Measurements from ENCODE around the gene TMTC3. TPM values are rescaled to one million over a fixed set of nuclear protein-coding genes. Genes with fewer than 3 reads are reported as not detected.

The TMTC3 gene
- total RNA-seq, 2 experiments from 2014 or later = 5.2 TPM

DNA sequence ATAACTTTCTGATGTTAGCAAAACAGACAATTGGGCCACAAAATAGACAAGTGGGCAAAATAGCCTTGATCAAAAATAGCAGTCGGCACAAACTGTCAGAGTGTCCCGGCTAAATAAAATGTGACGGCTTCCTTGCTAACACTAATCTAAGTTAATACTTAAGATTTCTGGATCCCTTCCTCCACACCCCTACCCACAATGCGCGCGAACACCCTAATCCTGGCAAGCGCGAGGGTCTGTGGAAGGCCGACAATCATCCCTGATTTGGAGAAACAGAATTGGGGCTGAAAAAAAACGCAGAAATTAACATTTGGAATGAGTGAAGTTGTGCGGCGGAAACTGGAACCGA lies 708 bp upstream of the TMTC3 start:
- Mint-ChIP-seq H3K9me3 (no peaks in the 10 kb centered on the region), H3K36me3 (ENCODE audit: low read depth) (peaks cover 23% of the 10 kb centered on the region), H3K4me3 (peak overlapping the region; percentile 91), H3K27me3 (ENCODE audit: low read depth) (no peaks in the 10 kb centered on the region), H3K27ac (peak overlapping the region; percentile 90), H3K4me1 (ENCODE audit: low read depth) (peaks cover 40% of the 10 kb centered on the region)
- intact Hi-C loops (cut with micrococcal nuclease) = loop anchor here (5.0 to 10.0 kb wide), 4 partner anchors 1086 to 1616 kb away; no protein-coding TSS in a partner anchor
- CTCF ChIA-PET = no interaction called here
- no peak for DNase-seq

DNA sequence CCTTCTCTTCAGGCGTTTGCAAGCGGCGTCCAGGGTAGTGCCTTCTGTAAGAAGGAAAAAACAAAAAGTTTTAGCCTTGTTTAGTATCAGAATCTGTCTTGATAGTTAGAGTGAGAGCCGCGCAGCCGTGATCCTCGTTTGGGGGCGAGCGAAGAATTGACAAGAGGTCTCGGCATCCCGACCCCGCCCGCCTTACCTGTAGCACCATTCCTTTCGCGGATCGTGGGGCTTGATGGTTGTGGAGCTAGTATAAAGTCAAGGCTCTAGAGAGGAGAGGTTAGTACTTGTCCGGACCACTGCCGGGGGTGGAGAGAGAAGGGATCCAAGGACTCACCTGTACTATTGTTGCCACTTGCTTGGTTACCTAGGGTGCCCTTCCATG lies 494 bp downstream of the TMTC3 start:
- no peaks in the 10 kb centered on the region for H3K27me3 Mint-ChIP-seq (ENCODE audit: low read depth)
- no peaks in the 10 kb centered on the region for H3K9me3 Mint-ChIP-seq
- H3K4me1 Mint-ChIP-seq (ENCODE audit: low read depth) = peaks cover 38% of the 10 kb centered on the region
- intact Hi-C loops (cut with micrococcal nuclease) = loop anchor here (1.0 to 10.0 kb wide), 13 partner anchors 93 to 1615 kb away; partner anchors contain the start of genes DUSP6 and POC1B
- peaks cover 19% of the 10 kb centered on the region for H3K36me3 Mint-ChIP-seq (ENCODE audit: low read depth)
- peak overlapping the region; percentile 90 for H3K27ac Mint-ChIP-seq
- DNase-seq = peak; percentile 37
- peak overlapping the region; percentile 91 for H3K4me3 Mint-ChIP-seq
- CTCF ChIA-PET = no interaction called here

DNA sequence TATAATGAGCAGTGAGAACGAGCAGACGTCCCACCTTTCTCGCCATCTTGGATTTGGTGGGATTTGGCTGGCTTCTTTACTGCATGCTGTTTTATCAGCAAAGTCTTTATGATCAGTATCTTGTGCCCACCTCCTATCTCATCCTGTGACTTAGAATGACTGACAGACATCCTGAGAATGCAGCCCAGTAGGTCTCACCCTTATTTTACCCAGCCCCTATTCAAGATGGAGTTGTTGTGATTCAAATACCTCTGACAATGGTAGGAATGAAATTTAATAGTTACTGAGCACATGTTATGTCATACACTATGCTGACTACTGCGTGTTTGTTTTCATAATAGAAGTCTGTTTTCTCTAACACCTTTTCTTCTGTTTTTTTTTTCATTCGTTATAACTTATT lies 1.9 kb downstream of the TMTC3 start:
- intact Hi-C loops (cut with micrococcal nuclease) = loop anchor here (5.0 to 10.0 kb wide), 4 partner anchors 1083 to 1613 kb away; no protein-coding TSS in a partner anchor
- CTCF ChIA-PET = no interaction called here
- H3K4me1 Mint-ChIP-seq (ENCODE audit: low read depth) = peaks cover 45% of the 10 kb centered on the region
- H3K9me3 Mint-ChIP-seq = no peaks in the 10 kb centered on the region
- peaks cover 9% of the 10 kb centered on the region for H3K36me3 Mint-ChIP-seq (ENCODE audit: low read depth)
- no peak overlapping the region for H3K4me3 Mint-ChIP-seq
- no peaks in the 10 kb centered on the region for H3K27me3 Mint-ChIP-seq (ENCODE audit: low read depth)
- no peak for DNase-seq
- H3K27ac Mint-ChIP-seq = no peak overlapping the region

DNA sequence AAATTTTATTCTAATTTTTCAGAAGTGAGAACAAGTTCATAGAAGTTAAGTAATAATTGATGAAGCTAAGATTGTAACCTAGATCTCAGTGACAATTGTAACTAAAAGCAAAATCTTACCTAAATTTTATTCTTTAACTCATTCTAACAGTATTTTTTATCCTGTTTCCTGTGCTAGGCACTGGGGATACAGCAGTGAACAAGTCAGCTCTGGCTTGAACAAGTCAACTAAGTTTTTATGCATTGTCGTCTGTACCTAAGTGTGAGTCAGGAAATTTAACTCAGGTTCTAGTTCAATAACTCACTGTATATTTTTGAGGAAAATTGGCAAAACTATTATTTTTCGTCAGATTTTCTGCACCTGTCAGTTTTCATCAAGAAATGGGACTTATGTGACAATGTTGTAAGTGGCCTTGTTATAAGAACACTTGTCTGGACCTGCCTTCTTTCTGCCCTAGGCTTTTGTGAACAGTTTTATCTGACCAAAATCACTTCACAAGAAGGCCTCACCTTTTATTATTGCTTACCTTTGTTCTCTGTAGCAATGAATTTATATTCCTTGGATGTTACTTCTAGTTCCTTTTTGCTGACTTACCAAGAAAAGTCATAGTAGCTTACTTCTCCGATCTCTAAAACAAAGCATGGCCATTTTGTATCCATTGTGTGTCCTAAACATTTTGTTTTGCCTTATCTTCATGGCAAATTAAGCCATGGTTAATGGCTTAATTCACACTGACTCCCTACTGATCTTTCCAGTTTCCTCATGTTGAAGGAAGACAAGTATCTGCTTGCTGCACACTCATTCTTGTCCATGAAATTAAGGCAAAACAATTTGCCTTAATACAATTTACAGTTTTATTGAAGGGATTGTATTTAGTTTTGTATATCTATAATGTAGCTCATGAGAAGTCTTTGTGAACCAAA lies 2.7 kb downstream of the TMTC3 start:
- Mint-ChIP-seq H3K36me3 (ENCODE audit: low read depth) (peaks cover 11% of the 10 kb centered on the region), H3K9me3 (no peaks in the 10 kb centered on the region), H3K27me3 (ENCODE audit: low read depth) (no peaks in the 10 kb centered on the region), H3K4me1 (ENCODE audit: low read depth) (peaks cover 47% of the 10 kb centered on the region), H3K27ac (no peak overlapping the region), H3K4me3 (no peak overlapping the region)
- CTCF ChIA-PET = no interaction called here
- intact Hi-C loops (cut with micrococcal nuclease) = loop anchor here (5.0 to 10.0 kb wide), 4 partner anchors 1082 to 1612 kb away; no protein-coding TSS in a partner anchor
- DNase-seq = no peak

DNA sequence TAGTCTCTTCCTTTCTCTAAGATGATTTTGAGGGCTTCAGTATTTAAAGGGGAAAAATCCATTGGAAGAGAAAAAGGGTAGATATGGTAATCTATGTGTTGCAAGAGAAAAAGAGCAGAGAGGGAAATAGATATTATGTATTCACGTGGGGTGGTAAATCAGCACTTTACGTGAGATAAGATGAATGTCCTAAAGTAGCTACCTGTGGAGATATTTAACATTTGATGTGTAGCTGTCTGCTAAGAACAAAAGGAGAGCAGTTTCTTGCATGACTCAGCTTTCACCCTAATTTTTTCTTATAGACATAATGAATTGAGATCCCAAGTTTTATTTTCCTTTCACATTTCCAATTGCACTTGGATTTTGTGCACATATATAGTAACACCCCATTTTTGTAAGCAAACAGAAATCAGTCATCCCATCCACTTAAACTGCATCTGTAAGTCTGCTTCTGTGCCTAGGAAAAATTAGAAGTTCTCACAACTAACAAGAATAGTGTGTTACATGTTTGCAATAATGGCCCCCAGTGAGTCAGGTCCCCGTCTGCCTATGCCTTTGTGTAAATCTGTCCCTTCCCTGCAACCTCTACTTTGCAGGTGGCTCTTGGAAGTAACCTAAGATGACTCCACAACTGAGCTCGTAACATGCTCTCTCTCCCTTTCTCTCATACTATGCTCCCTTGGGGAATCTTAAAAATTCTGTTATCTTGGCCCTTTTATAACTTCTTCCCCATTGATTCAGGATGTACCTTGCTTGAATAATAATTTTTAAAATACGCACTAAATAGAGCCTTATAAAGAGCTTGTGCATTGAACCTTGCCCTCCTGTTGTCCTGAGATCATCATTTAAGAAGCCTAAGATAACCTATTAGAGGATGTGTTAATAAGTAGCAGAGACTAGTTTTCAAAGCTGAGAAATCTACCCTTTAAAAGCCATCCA lies 3.7 kb downstream of the TMTC3 start:
- Mint-ChIP-seq H3K9me3 (no peaks in the 10 kb centered on the region), H3K4me1 (ENCODE audit: low read depth) (peaks cover 48% of the 10 kb centered on the region), H3K27me3 (ENCODE audit: low read depth) (no peaks in the 10 kb centered on the region), H3K36me3 (ENCODE audit: low read depth) (peaks cover 10% of the 10 kb centered on the region), H3K27ac (no peak overlapping the region), H3K4me3 (no peak overlapping the region)
- no peak for DNase-seq
- intact Hi-C loops (cut with micrococcal nuclease) = loop anchor here (10.0 kb wide), 1 partner anchor 1319 kb away; no protein-coding TSS in a partner anchor
- CTCF ChIA-PET = interaction anchor here (1.1 kb wide), 1 partner anchor 8 kb away, joined by 3 read pairs; no protein-coding TSS in a partner anchor

DNA sequence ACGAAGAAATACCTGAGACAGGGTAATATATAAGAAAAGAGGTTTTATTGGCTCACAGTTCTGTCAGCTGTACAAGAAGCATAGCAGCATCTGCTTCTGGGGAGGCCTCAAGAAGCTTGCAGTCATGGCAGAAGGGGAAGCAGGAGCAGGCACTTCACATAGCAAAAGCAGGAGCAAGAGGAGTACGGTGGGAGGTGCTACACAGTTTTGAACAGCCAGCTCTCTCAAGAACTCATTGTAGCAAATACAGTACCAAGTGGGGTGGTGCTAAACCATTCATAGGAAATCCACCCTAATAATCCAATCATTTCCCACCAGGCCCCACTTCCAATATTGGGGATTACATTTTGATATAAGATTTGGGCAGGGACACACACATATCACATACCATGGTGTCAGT lies 8.0 kb downstream of the TMTC3 start:
- Mint-ChIP-seq H3K4me1 (ENCODE audit: low read depth) (peaks cover 44% of the 10 kb centered on the region), H3K36me3 (ENCODE audit: low read depth) (peaks cover 10% of the 10 kb centered on the region), H3K9me3 (no peaks in the 10 kb centered on the region), H3K27me3 (ENCODE audit: low read depth) (no peaks in the 10 kb centered on the region), H3K4me3 (no peak overlapping the region), H3K27ac (no peak overlapping the region)
- intact Hi-C loops (cut with micrococcal nuclease) = loop anchor here (5.0 kb wide), 1 partner anchor 842 kb away; no protein-coding TSS in a partner anchor
- CTCF ChIA-PET = no interaction called here
- DNase-seq = no peak

DNA sequence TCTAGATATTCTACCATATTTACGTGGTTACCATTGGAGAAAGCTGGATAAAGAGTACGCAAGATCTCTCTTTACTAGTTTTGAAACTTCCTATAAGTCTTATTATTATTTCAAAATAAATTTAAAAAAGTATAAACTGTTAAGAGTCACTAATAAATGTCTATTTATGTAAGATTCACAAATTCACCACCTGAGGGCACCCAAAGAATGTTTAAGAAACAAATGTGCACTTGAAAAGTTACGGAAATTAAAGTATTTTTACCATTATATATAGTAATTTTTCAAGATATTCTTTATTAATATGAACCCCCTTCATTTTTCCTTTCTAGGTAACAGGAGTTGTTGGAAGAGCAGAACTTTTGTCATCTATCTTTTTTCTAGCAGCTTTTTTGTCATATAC lies 11.9 kb downstream of the TMTC3 start:
- no peaks in the 10 kb centered on the region for H3K9me3 Mint-ChIP-seq
- peaks cover 10% of the 10 kb centered on the region for H3K36me3 Mint-ChIP-seq (ENCODE audit: low read depth)
- intact Hi-C loops (cut with micrococcal nuclease) = loop anchor here (1.0 to 5.0 kb wide), 2 partner anchors 239 to 838 kb away; no protein-coding TSS in a partner anchor

DNA sequence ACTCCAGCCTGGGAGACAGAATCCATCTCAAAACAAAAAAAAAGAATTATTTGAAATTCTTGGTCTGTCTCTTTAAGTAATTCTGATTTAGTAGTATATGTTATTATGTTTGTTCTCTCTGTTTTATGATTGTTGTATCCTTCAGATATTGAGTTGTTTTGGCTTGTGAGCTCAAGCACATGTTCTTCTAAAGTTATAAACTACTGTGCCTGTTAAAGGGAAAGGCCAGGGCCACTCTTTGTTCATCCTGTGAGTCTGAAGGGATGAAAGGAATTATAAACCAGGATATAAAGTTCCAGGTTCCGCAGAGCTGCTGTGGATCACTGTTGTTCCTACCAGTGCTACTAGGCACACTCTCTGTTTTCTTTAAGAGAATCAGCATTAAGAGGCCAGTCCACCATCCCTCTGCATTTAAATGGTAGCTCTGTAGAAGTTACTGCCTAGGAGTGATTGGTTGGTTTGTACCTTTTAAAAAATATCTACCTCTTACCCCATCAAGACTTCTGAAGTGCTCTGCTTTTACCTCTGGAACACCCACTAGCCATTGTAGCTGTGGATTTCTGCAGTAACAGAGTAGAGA lies 14.1 kb downstream of the TMTC3 start:
- no peaks in the 10 kb centered on the region for H3K9me3 Mint-ChIP-seq
- H3K4me3 Mint-ChIP-seq = no peak overlapping the region
- intact Hi-C loops (cut with micrococcal nuclease) = no loop called here
- H3K27me3 Mint-ChIP-seq (ENCODE audit: low read depth) = no peaks in the 10 kb centered on the region
- H3K4me1 Mint-ChIP-seq (ENCODE audit: low read depth) = peaks cover 16% of the 10 kb centered on the region
- no peak for DNase-seq
- H3K27ac Mint-ChIP-seq = no peak overlapping the region
- CTCF ChIA-PET = no interaction called here
- peaks cover 5% of the 10 kb centered on the region for H3K36me3 Mint-ChIP-seq (ENCODE audit: low read depth)

More for the DNA sequence above, 11.9 kb downstream of the TMTC3 start:
- no peak for DNase-seq
- no peak overlapping the region for H3K27ac Mint-ChIP-seq
- H3K4me3 Mint-ChIP-seq = no peak overlapping the region
- H3K4me1 Mint-ChIP-seq (ENCODE audit: low read depth) = peaks cover 24% of the 10 kb centered on the region
- CTCF ChIA-PET = interaction anchor here (0.8 to 1.7 kb wide), 2 partner anchors 8 to 32 kb away, joined by 3 read pairs; no protein-coding TSS in a partner anchor
- H3K27me3 Mint-ChIP-seq (ENCODE audit: low read depth) = no peaks in the 10 kb centered on the region

DNA sequence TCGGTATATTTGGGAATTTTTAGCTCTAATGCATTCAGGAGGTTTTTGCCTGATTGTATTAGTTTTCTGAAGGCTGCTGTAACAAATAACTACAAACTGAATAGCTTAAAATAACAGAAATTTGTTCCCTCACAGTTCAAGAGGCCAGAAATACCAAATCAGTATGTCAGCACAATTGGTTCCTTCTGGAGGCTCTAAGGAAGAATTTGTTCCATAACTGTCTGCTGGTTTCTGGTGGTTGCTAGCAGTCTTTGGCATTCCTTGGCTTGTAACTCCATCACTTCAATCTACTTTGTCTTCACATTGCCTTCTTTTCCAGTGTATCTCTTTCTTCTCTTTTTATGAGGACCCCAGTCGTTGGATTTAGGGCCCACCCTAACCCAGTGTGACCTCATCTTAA lies 21.3 kb downstream of the TMTC3 start:
- Mint-ChIP-seq H3K4me3 (no peak overlapping the region), H3K27me3 (ENCODE audit: low read depth) (no peaks in the 10 kb centered on the region), H3K4me1 (ENCODE audit: low read depth) (no peaks in the 10 kb centered on the region), H3K9me3 (no peaks in the 10 kb centered on the region), H3K27ac (no peak overlapping the region), H3K36me3 (ENCODE audit: low read depth) (peaks cover 27% of the 10 kb centered on the region)
- CTCF ChIA-PET = no interaction called here
- no peak for DNase-seq
- intact Hi-C loops (cut with micrococcal nuclease) = no loop called here

DNA sequence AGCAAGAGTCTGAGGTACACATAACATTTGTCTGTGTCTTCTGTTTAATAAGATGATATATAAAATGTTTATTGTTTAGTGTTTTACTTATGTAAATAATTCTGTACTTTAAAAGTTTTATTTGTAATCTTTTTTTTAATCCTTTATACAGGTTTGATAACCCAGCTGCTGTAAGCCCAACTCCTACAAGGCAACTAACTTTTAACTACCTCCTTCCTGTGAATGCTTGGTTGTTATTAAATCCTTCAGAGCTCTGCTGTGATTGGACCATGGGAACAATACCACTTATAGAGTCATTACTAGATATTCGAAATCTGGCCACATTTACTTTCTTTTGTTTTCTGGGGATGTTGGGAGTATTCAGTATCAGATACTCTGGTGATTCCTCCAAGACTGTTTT lies 24.1 kb downstream of the TMTC3 start:
- Mint-ChIP-seq H3K4me1 (ENCODE audit: low read depth) (no peaks in the 10 kb centered on the region), H3K27me3 (ENCODE audit: low read depth) (no peaks in the 10 kb centered on the region), H3K27ac (no peak overlapping the region), H3K4me3 (no peak overlapping the region), H3K9me3 (no peaks in the 10 kb centered on the region), H3K36me3 (ENCODE audit: low read depth) (peaks cover 44% of the 10 kb centered on the region)
- DNase-seq = no peak
- intact Hi-C loops (cut with micrococcal nuclease) = no loop called here
- CTCF ChIA-PET = no interaction called here

DNA sequence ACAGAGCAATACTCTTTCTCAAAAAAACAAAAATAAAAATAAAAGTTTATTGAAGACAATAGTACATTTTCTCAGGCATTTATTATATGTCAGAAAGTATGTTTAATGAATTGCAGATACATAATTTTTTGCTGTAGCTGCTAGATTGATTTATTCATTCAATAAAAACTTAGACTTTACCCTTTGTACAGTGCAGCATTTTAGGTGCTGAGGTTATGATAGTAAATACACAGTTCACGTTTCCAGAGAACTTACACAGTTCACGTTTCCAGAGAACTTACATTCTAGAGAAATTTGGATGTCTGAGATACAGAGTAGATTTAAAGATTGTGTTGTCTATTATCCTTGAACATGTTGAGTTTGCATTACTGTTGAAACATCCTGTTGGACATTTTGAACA lies 25.3 kb downstream of the TMTC3 start:
- Mint-ChIP-seq H3K4me3 (no peak overlapping the region), H3K36me3 (ENCODE audit: low read depth) (peaks cover 47% of the 10 kb centered on the region), H3K27me3 (ENCODE audit: low read depth) (no peaks in the 10 kb centered on the region), H3K9me3 (no peaks in the 10 kb centered on the region), H3K4me1 (ENCODE audit: low read depth) (peaks cover 2% of the 10 kb centered on the region), H3K27ac (no peak overlapping the region)
- intact Hi-C loops (cut with micrococcal nuclease) = no loop called here
- CTCF ChIA-PET = no interaction called here
- DNase-seq = no peak

DNA sequence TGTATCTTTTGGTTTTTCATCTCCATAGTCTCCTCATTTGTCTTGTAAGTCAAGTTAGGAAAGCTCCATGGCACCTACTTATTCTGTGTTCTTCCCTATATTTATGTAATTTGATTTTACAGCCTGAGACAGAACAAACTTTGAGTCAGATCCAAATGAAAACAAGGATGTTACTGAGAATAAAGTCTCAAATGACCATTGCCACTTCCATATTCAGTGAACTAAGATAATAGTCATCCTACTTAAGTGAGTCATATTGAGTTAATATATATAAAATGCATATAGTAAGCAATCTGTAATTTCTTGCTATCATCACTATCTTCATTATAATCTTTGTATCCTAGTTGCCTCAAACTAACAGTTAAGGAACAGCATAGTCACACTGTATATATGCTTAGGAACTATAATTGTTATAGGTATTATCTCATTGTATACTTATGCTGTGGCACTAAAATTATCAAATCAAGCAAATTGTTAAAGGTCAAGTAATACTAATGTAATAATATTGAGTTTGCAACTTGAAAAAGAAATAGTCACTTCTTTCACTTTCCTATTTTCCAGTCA lies 30.8 kb downstream of the TMTC3 start:
- Mint-ChIP-seq H3K4me1 (ENCODE audit: low read depth) (peaks cover 6% of the 10 kb centered on the region), H3K36me3 (ENCODE audit: low read depth) (peaks cover 61% of the 10 kb centered on the region), H3K27me3 (ENCODE audit: low read depth) (no peaks in the 10 kb centered on the region), H3K9me3 (no peaks in the 10 kb centered on the region), H3K4me3 (no peak overlapping the region), H3K27ac (no peak overlapping the region)
- intact Hi-C loops (cut with micrococcal nuclease) = no loop called here
- DNase-seq = no peak
- CTCF ChIA-PET = no interaction called here
